ENCODE results near the gene OPA1.

OPA1 gene

GRCh38 chr3:193711523-193711963 lies 118.5 kb downstream of the OPA1 start:
- DNase-seq = no peak

- no peak for DNase-seq
Measured at GRCh38 chr3:193711964-193712598, 119.1 kb downstream of the OPA1 start.

GRCh38 chr3:193712938-193713337 lies 119.9 kb downstream of the OPA1 start:
- no peak for DNase-seq

- DNase-seq = no peak
Measured at GRCh38 chr3:193714523-193715137, 121.6 kb downstream of the OPA1 start.

- no peak for DNase-seq
Measured at GRCh38 chr3:193716150-193716549, 123.1 kb downstream of the OPA1 start.

GRCh38 chr3:193719735-193720134 lies 126.7 kb downstream of the OPA1 start:
- DNase-seq = no peak

- DNase-seq = no peak
Measured at GRCh38 chr3:193720169-193720568, 127.2 kb downstream of the OPA1 start.

- no peak for DNase-seq
Measured at GRCh38 chr3:193722566-193722965, 129.6 kb downstream of the OPA1 start.

- no peak for DNase-seq
Measured at GRCh38 chr3:193727089-193727488, 134.1 kb downstream of the OPA1 start.

- DNase-seq = no peak
Measured at GRCh38 chr3:193728429-193729087, 135.6 kb downstream of the OPA1 start.

GRCh38 chr3:193729088-193729465 lies 136.1 kb downstream of the OPA1 start:
- no peak for DNase-seq

- no peak for DNase-seq
Measured at GRCh38 chr3:193729601-193730000, 136.6 kb downstream of the OPA1 start.

GRCh38 chr3:193730511-193730910 lies 137.5 kb downstream of the OPA1 start:
- DNase-seq = no peak

GRCh38 chr3:193730976-193731375 lies 138.0 kb downstream of the OPA1 start:
- DNase-seq = no peak

GRCh38 chr3:193731656-193732055 lies 138.6 kb downstream of the OPA1 start:
- no peak for DNase-seq

GRCh38 chr3:193732391-193732790 lies 139.4 kb downstream of the OPA1 start:
- DNase-seq = no peak

GRCh38 chr3:193732827-193733226 lies 139.8 kb downstream of the OPA1 start:
- no peak for DNase-seq

- DNase-seq = no peak
Measured at GRCh38 chr3:193734737-193735366, 141.8 kb downstream of the OPA1 start.

GRCh38 chr3:193735850-193736249 lies 142.8 kb downstream of the OPA1 start:
- DNase-seq = no peak

- DNase-seq = no peak
Measured at GRCh38 chr3:193736616-193737015, 143.6 kb downstream of the OPA1 start.

- no peak for DNase-seq
Measured at GRCh38 chr3:193737191-193737751, 144.3 kb downstream of the OPA1 start.

- no peak for DNase-seq
Measured at GRCh38 chr3:193742628-193743027, 149.6 kb downstream of the OPA1 start.

GRCh38 chr3:193743702-193744047 lies 150.7 kb downstream of the OPA1 start:
- DNase-seq = no peak
